ENCODE data around the gene TNS2.

DNA sequence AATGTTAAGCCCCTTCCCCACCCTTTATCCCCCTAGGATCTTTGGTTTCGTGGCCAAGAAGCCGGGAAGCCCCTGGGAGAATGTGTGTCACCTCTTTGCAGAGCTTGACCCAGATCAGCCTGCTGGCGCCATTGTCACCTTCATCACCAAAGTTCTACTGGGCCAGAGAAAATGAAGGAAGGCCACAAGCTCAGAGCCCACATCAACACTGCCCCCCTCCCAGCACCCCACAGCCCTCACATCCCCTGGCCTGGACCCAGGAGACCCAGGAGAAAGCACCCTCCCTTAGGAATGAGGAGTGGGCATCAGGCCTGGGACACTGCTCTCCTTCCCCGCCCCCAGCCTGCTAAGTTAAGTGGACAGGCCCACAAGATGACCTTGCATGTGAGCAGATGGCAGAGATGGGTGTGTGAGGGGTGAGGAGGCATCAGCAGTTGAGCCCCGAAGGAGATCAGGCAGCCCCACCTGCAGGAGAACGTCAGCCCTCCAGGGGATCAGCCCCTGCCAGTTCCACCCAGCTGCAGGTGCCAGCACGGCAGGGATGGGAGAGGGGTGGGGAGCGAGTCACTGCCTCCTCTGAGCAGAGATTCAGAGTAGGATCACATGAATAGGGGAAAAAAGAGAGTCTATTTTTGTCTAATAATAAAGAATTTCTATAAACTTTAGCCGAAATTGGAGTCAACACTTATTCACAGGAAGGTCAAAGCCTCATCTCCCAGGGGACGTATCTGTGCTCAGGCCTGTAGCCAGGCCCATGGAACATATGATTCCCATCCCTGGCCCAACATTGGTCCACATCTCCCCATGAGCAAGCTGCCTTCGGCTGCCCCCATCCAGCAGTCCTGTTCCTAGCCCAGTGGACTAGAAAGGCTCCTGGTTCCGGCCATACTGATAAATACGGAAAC lies 14.1 kb downstream of the TNS2 start:
- TF ChIP-seq, protein P1, sequence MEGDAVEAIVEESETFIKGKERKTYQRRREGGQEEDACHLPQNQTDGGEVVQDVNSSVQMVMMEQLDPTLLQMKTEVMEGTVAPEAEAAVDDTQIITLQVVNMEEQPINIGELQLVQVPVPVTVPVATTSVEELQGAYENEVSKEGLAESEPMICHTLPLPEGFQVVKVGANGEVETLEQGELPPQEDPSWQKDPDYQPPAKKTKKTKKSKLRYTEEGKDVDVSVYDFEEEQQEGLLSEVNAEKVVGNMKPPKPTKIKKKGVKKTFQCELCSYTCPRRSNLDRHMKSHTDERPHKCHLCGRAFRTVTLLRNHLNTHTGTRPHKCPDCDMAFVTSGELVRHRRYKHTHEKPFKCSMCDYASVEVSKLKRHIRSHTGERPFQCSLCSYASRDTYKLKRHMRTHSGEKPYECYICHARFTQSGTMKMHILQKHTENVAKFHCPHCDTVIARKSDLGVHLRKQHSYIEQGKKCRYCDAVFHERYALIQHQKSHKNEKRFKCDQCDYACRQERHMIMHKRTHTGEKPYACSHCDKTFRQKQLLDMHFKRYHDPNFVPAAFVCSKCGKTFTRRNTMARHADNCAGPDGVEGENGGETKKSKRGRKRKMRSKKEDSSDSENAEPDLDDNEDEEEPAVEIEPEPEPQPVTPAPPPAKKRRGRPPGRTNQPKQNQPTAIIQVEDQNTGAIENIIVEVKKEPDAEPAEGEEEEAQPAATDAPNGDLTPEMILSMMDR (conservative IDR thresholded peaks at IDR 0.05 in 1 of 2, IDR thresholded peaks at IDR 0.05 in 1 of 2; ENCODE audit: extremely low read depth in 1 of 2, insufficient read depth in 1 of 2, low read depth in 1 of 2, low read length in 2 of 2): no peak
- no peak for TF ChIP-seq EZH2 (IDR thresholded peaks at IDR 0.05; ENCODE audit: borderline replicate concordance, low read length)

Measured in mammary epithelial cell (primary cell).